Measurements from ENCODE around the gene ZBTB32.
"Not testable (repeated sequence)": the region's sequence is repeated elsewhere in the genome, so short reads cannot be mapped to it uniquely, and the experiment has no call there.

The ZBTB32 gene, protein sequence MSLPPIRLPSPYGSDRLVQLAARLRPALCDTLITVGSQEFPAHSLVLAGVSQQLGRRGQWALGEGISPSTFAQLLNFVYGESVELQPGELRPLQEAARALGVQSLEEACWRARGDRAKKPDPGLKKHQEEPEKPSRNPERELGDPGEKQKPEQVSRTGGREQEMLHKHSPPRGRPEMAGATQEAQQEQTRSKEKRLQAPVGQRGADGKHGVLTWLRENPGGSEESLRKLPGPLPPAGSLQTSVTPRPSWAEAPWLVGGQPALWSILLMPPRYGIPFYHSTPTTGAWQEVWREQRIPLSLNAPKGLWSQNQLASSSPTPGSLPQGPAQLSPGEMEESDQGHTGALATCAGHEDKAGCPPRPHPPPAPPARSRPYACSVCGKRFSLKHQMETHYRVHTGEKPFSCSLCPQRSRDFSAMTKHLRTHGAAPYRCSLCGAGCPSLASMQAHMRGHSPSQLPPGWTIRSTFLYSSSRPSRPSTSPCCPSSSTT

DNA sequence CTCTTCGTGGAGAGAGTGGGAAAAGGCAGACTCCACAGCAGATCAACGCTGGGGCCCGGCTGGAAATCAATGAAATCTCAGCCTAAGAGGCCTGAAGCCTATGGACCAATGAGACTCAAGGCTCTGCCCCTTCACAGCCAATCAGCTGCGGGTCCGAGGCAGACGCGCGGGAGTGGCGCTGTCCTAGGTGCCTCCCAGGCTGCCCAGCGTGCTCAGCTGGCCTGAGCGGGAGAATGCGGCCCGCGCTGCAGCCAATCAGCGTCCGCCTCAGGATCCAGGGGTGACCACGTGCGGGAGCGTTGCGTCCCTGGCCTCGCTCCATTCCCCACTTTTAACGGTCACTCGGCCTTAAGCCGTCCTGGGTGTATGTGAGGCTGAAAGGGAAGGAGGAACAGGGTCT lies at the start of gene ZBTB32:
TSS of gene ZBTB32 (plus strand) at position 341 of the 400 bp plus-strand sequence. CDS start 10,069 bp downstream, outside the sequence.
- H3K27me3 ChIP-seq (ENCODE audit: insufficient read depth, low read length): no peaks in the 10 kb centered on the region
- H2AFZ ChIP-seq (ENCODE audit: low read length, unreplicated experiment): no peak within 1 kb of the TSS
- no peaks in the 10 kb centered on the region for H3K79me2 ChIP-seq (ENCODE audit: control insufficient read depth, insufficient read depth, low read length, unreplicated experiment)
- no peak within 1 kb of the TSS for H3K4me3 ChIP-seq (ENCODE audit: low read depth, low read length)
- no peaks in the 10 kb centered on the region for H3K4me1 ChIP-seq (ENCODE audit: control insufficient read depth, insufficient read depth, low read length, unreplicated experiment)
- H3K36me3 ChIP-seq (ENCODE audit: insufficient read depth, low read length): no peaks in the 10 kb centered on the region
- H3K27ac ChIP-seq (ENCODE audit: low read depth, low read length): no peak within 1 kb of the TSS

DNA sequence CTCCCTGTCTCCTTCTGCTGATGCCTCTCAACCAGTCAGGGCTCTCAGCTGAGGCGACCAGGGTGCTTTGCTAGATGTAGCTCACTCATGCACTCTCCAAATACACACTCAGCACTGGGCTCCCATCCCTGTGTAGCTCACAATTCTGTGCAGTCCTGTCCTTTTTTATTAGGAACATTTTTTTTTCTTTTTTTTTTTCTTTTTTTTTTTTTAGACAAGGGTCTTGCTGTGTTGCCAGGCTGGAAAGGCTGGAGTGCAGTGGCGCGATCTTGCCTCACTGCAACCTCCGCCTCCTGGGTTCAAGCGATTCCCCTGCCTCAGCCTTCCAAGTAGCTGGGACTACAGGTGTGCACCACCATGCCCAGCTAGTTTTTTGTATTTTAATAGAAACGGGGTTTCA lies 49.5 kb upstream of the ZBTB32 start:
- not testable (repeated sequence) for H3K4me1 ChIP-seq (ENCODE audit: control insufficient read depth, insufficient read depth, low read length, unreplicated experiment); H3K36me3 ChIP-seq (ENCODE audit: insufficient read depth, low read length); H2AFZ ChIP-seq (ENCODE audit: low read length, unreplicated experiment); H3K27ac ChIP-seq (ENCODE audit: low read depth, low read length); H3K27me3 ChIP-seq (ENCODE audit: insufficient read depth, low read length); H3K4me3 ChIP-seq (ENCODE audit: low read depth, low read length); H3K79me2 ChIP-seq (ENCODE audit: control insufficient read depth, insufficient read depth, low read length, unreplicated experiment)

DNA sequence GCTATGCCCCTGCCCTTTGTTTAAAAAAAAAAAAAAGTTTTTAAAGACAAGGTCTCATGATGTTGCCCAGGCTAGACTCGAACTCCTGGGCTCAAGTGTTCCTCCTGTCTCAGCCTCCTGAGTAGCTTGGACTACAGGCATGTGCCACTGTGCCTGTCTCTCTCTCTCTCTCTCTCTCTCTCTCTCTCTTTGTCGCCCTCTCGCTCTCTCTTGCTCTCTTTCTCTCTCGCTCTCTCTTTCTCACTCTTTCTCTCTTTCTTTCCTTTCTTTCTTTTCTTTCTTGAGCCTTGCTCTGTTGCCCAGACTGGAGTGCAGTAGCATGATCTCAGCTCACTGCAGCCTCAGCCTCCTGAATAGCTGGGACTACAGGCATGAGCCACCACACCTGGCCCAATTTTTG lies 48.8 kb upstream of the ZBTB32 start:
- Histone ChIP-seq H3K79me2 (ENCODE audit: control insufficient read depth, insufficient read depth, low read length, unreplicated experiment) (peaks cover 2% of the 10 kb centered on the region), H2AFZ (ENCODE audit: low read length, unreplicated experiment) (no peak overlapping the region), H3K4me3 (ENCODE audit: low read depth, low read length) (no peak overlapping the region), H3K4me1 (ENCODE audit: control insufficient read depth, insufficient read depth, low read length, unreplicated experiment) (no peaks in the 10 kb centered on the region), H3K27me3 (ENCODE audit: insufficient read depth, low read length) (no peaks in the 10 kb centered on the region), H3K36me3 (ENCODE audit: insufficient read depth, low read length) (no peaks in the 10 kb centered on the region), H3K27ac (ENCODE audit: low read depth, low read length) (no peak overlapping the region)

DNA sequence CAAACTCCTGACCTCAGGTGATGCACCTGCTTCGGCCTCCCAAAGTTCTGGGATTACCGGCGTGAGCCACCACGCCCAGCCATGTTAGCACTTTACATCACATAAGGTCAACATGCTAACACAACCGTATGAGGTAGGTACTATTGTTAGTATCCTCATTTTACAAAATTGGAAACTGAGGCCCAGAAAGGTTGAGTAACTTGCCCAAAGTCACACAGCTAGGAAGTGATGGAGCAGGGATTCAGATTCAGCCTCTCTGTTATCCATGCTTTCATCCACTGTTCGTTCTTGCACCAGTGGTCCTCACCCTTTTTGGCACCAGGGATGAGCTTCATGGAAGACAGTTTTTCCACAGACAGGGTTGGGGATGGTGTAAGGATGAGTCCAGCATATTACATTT lies 47.7 kb upstream of the ZBTB32 start:
- no peaks in the 10 kb centered on the region for H3K4me1 ChIP-seq (ENCODE audit: control insufficient read depth, insufficient read depth, low read length, unreplicated experiment)
- H2AFZ ChIP-seq (ENCODE audit: low read length, unreplicated experiment): no peak overlapping the region
- H3K27ac ChIP-seq (ENCODE audit: low read depth, low read length): no peak overlapping the region
- no peaks in the 10 kb centered on the region for H3K27me3 ChIP-seq (ENCODE audit: insufficient read depth, low read length)
- no peak overlapping the region for H3K4me3 ChIP-seq (ENCODE audit: low read depth, low read length)
- H3K36me3 ChIP-seq (ENCODE audit: insufficient read depth, low read length): no peaks in the 10 kb centered on the region
- H3K79me2 ChIP-seq (ENCODE audit: control insufficient read depth, insufficient read depth, low read length, unreplicated experiment): no peaks in the 10 kb centered on the region

DNA sequence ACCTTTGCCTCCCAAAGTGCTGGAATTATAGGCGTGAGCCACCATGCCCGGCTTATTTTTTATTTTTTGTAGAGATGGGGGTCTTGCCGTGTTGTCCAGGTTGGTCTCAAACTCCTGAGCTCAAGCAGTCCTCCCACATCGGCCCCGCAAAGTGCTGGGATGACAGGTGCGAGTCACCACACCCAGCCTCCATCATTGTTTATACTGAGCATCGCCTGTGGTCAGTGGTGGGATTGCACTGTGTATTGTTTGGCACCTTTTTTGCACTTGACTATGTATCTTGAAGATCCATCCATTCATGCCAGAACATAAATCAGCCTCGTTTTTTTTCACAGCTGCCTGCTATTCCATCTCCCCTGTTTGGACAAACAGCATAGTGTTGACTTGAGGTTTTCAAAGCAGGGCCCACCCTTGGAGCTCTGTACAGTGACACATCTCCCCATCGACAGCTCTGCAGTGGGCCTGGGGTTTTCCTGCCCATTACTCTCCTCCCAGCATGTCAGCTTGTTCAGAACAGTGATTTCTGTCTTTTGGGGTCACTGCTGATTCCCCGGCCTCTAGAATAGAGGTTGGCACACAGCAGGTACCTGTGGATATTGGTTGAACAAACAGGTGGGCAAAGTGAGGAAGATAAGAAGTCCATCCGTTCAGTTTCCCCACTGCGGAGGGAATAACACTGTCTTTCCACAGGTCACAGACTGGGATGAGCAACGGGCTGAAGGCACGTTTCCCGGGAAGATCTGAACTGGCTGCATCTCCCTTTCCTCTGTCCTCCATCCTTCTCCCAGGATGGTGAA lies 46.3 kb upstream of the ZBTB32 start:
- Histone ChIP-seq H3K36me3 (ENCODE audit: insufficient read depth, low read length) (no peaks in the 10 kb centered on the region), H3K27ac (ENCODE audit: low read depth, low read length) (no peak overlapping the region), H3K79me2 (ENCODE audit: control insufficient read depth, insufficient read depth, low read length, unreplicated experiment) (no peaks in the 10 kb centered on the region), H3K4me3 (ENCODE audit: low read depth, low read length) (no peak overlapping the region), H2AFZ (ENCODE audit: low read length, unreplicated experiment) (no peak overlapping the region), H3K27me3 (ENCODE audit: insufficient read depth, low read length) (no peaks in the 10 kb centered on the region), H3K4me1 (ENCODE audit: control insufficient read depth, insufficient read depth, low read length, unreplicated experiment) (no peaks in the 10 kb centered on the region)

DNA sequence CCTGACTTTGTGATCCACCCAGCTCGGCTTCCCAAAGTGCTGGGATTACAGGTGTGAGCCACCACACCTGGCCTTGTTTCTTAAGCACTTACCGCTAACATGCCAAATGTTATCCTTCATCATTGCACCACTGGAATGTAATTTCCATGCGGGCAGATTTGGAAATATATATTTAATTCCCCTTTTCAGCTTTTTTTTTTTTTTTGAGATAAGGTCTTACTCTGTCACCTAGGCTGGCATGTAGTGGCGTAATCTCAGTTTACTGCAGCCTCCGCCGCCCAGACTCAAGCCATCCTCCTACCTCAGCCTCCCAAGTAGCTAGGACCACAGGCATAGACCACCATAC lies 42.4 kb upstream of the ZBTB32 start:
- Histone ChIP-seq H2AFZ (ENCODE audit: low read length, unreplicated experiment) (no peak overlapping the region), H3K79me2 (ENCODE audit: control insufficient read depth, insufficient read depth, low read length, unreplicated experiment) (no peaks in the 10 kb centered on the region), H3K36me3 (ENCODE audit: insufficient read depth, low read length) (no peaks in the 10 kb centered on the region)

DNA sequence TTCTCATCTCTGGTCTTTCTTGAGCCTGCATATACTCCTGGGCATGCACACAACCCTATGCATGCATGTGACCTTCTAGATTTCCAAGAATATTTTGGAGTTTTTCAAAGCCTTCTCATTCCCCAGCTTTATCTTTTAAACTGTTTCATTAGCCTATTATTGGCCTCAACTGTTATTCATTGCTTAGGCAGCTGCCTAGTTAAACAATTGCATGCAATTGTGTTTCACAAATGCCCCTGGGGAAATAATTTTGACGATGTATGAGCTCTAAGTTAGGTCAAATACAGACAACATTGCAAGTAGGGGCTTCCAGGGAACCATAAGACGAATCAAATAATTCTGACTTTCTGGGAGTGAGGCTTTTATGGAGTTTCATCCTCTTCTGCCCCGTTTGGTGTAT lies 40.4 kb upstream of the ZBTB32 start:
- H3K4me3 ChIP-seq (ENCODE audit: low read depth, low read length): no peak overlapping the region
- H3K27me3 ChIP-seq (ENCODE audit: insufficient read depth, low read length): 0 out of 2 replicates have a peak, but pooled peaks cover under 1% of the 10 kb centered on the region
- no peaks in the 10 kb centered on the region for H3K36me3 ChIP-seq (ENCODE audit: insufficient read depth, low read length)
- H3K79me2 ChIP-seq (ENCODE audit: control insufficient read depth, insufficient read depth, low read length, unreplicated experiment): no peaks in the 10 kb centered on the region
- no peak overlapping the region for H2AFZ ChIP-seq (ENCODE audit: low read length, unreplicated experiment)
- H3K4me1 ChIP-seq (ENCODE audit: control insufficient read depth, insufficient read depth, low read length, unreplicated experiment): no peaks in the 10 kb centered on the region
- H3K27ac ChIP-seq (ENCODE audit: low read depth, low read length): no peak overlapping the region

More for the DNA sequence above, 42.4 kb upstream of the ZBTB32 start:
- Histone ChIP-seq H3K4me3 (ENCODE audit: low read depth, low read length) (no peak overlapping the region), H3K27me3 (ENCODE audit: insufficient read depth, low read length) (no peaks in the 10 kb centered on the region), H3K27ac (ENCODE audit: low read depth, low read length) (no peak overlapping the region), H3K4me1 (ENCODE audit: control insufficient read depth, insufficient read depth, low read length, unreplicated experiment) (no peaks in the 10 kb centered on the region)

DNA sequence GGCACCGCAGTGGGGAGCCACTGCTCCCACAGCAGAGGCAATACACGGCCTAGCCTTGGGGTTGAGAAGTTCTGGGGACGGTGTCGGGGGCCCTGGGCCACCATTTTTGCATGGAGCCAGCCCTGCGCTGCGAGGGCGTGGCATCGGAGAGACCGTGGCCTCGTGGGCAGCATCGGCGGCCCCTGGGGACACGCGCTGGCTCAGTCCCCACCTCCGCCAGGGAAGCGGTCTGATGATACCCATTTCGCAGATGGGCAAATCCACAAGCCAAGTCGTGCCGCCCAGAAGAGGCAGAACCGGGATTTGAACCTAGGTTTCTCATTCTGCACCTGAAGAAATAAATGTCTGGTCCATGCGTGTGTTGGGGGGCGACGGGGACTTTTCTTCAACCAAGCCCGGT lies 39.2 kb upstream of the ZBTB32 start:
- no peak overlapping the region for H2AFZ ChIP-seq (ENCODE audit: low read length, unreplicated experiment)
- no peak overlapping the region for H3K4me3 ChIP-seq (ENCODE audit: low read depth, low read length)
- H3K27me3 ChIP-seq (ENCODE audit: insufficient read depth, low read length): peaks cover 10% of the 10 kb centered on the region
- no peaks in the 10 kb centered on the region for H3K4me1 ChIP-seq (ENCODE audit: control insufficient read depth, insufficient read depth, low read length, unreplicated experiment)
- H3K79me2 ChIP-seq (ENCODE audit: control insufficient read depth, insufficient read depth, low read length, unreplicated experiment): no peaks in the 10 kb centered on the region
- H3K27ac ChIP-seq (ENCODE audit: low read depth, low read length): no peak overlapping the region
- no peaks in the 10 kb centered on the region for H3K36me3 ChIP-seq (ENCODE audit: insufficient read depth, low read length)

DNA sequence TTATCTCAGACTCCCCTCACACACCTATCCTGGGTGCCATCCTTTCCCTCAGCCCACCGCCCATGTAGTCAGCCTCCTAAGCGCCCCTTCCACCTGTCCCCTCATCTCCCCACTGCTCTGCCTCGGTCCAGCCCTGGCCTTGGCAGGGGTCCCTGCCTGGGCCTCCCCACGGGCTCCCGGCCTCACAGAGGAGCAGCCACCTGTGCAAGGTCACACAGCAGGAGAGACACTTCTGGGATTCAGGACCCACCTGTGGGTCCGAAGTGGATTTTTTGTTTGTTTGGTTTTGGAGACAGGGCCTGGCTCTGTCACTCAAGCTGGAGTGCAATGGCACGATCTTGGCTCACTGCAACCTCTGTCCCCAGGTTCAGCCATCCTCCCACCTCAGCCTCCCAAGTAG lies 38.8 kb upstream of the ZBTB32 start:
- Histone ChIP-seq H3K27me3 (ENCODE audit: insufficient read depth, low read length) (peaks cover 10% of the 10 kb centered on the region), H3K27ac (ENCODE audit: low read depth, low read length) (no peak overlapping the region), H3K4me3 (ENCODE audit: low read depth, low read length) (no peak overlapping the region), H3K36me3 (ENCODE audit: insufficient read depth, low read length) (no peaks in the 10 kb centered on the region), H2AFZ (ENCODE audit: low read length, unreplicated experiment) (no peak overlapping the region), H3K79me2 (ENCODE audit: control insufficient read depth, insufficient read depth, low read length, unreplicated experiment) (no peaks in the 10 kb centered on the region), H3K4me1 (ENCODE audit: control insufficient read depth, insufficient read depth, low read length, unreplicated experiment) (no peaks in the 10 kb centered on the region)

DNA sequence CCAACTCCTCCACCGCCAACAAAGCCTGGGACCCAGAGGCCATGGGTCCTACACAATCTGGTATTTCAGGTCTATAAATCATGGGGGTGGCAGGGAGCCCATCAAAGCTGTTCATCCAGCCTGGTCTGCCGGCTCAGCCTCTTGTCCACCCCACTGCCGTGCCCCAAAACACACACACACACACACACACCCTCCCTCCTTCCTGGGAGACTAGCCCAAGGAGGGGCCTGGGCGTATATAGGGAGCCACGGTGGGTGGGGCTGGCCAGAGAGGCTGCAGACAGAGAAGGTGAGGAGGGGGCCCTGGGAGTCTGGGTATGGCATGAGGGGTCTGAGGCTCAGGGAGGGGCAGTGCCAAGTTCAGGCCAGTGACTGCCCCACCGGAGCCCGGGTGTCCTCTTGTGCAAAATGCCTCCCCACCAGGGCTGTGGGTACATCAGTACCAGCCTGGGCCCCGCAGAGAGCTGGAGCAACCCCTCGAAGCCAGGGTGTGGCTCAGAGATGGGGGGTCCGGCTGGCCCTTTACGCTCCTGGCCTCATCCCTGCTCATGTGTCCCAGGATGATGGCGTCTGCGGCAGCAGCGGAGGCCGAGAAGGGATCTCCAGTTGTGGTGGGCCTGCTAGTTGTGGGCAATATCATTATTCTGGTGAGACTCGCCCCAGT lies 38.0 kb upstream of the ZBTB32 start, which contains the start of gene UPK1A:
TSS of gene UPK1A (plus strand) at position 267 of the 663 bp plus-strand sequence. CDS start at position 563, 296 bp downstream.
- Histone ChIP-seq H3K27ac (ENCODE audit: low read depth, low read length) (no peak within 1 kb of the TSS), H2AFZ (ENCODE audit: low read length, unreplicated experiment) (no peak within 1 kb of the TSS), H3K4me1 (ENCODE audit: control insufficient read depth, insufficient read depth, low read length, unreplicated experiment) (no peaks in the 10 kb centered on the region), H3K4me3 (ENCODE audit: low read depth, low read length) (no peak within 1 kb of the TSS), H3K79me2 (ENCODE audit: control insufficient read depth, insufficient read depth, low read length, unreplicated experiment) (no peaks in the 10 kb centered on the region), H3K27me3 (ENCODE audit: insufficient read depth, low read length) (peaks cover 10% of the 10 kb centered on the region), H3K36me3 (ENCODE audit: insufficient read depth, low read length) (no peaks in the 10 kb centered on the region)
